NCI-H774 (cell line): ENCODE measurements around the gene MAN2A1.

Source experiments
- DNase-seq: peaks from one replicate; lab custom pipeline; 2025; lab: John Stamatoyannopoulos, UW

MAN2A1 gene

DNA sequence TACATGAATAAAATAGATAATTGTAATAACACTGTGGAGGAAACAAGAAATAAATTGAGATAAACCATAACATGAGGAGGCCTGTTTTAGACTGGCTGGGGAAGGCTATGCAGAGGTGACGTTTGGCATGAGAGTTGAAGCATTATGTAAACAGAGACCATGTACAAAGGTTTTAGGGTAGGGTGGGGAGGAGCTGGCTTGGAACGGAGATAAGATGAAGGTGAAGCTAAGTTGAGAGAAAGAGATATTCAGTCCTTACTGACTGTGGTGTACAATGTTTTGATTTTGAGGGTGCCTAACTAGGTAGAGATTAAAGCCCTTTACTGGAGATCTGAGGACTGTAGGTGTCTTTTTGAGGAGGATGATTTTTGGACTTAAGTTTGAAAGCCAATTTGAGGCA lies 17.8 kb downstream of the MAN2A1 start:
- DNase-seq = no peak

DNA sequence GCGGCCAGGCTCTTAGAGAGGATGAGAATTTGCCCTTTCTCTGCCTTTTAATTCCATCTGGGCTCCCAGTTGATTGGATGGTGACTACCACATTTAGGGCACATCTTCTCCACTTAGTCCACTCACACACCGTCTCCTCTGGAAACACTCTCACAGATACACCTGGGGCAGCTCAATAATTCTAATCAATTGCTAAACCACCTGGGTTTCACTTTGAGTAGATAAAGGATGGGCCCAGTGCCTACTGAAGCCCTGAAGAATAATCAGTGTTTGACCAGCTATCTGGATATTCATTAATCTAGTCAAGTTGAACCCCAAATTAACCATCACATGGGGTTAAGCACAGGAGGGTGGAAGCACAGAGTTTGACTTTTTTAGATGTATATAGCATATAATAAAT lies 19.1 kb downstream of the MAN2A1 start:
- no peak for DNase-seq

DNA sequence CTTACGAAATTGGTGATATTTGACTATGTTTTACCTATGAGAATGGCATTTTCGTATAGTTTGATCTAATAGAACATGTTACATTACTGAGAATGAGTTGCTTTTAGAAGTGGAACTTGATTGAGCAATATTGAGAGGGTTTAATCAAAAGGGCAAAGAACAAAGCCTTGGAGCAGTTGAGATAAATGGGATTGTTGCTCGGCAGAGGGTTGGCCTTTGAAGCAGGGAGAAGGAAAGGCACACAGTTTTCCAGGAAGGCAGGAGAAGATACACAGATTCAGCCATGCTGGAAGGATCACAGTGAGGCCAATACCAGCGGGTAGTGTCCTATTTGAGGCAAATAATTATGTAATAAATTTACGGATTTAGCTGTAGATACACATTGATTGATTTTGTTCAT lies 19.5 kb downstream of the MAN2A1 start:
- DNase-seq = no peak

DNA sequence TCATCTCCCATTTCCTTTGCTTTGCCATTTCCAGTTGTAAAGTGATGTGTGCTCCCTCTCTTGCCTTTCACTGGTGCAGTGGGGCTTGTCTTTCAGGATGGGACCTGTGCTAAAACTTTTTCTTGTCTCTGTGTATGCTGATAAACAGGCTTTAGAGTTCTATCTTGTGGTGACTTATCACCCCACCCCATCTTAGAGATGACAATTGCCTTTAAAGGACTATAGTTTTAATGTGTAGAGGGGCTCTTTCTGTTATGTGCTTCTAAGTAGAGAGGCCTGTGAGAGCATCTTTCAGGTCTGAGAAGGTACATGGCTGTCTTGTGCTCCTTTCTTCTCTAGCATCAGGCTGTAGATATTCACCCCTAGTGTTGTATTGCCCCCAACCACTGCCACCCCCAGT lies 21.9 kb downstream of the MAN2A1 start:
- no peak for DNase-seq

DNA sequence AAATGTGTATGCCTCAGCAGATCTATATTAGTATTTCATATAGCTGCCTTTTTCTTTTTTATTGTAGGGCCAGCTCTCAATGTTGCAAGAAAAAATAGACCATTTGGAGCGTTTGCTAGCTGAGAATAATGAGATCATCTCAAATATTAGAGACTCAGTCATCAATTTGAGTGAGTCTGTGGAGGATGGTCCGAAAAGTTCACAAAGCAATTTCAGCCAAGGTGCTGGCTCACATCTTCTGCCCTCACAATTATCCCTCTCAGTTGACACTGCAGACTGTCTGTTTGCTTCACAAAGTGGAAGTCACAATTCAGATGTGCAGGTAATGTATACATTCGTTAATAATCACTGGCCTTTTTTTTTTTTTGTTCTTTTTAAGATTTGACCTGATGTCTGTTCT lies 23.7 kb downstream of the MAN2A1 start:
- no peak for DNase-seq

DNA sequence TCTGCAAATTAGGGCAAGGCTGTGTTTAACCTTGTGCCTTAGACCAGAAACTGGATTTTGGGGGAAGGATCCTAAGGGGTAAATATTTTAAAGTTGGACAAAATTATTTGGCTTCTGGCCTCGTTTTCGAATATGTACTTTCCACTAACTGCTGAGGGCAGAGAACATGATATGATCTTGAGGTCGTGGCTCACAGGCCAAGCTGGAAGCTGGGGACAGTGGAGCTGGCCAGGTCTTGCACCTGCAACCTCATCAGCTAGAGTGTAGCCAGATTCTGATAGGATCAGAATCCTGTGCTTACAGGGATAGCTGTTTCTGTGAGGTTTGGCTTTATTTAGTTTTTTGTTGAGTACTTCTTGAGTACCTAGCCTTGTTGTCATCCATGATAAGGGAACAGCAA lies 24.9 kb downstream of the MAN2A1 start:
- no peak for DNase-seq

DNA sequence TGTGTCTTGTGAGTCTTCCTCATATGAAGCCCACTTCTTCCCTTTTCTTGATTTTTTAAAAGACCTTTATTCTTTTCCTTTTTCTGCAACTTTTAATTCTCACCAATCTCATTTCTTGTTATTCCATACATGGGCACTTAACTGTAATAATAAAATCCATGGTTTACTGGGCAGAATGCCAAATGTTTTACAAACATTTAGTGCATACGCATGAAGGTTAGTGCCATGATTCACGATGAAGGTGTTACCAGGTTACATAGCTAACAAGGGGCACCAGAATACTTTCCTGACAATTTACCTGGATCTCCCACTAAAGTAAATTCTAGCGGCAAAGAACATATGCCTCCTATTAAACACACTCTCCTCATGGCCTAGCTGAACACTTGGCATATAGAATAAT lies 28.5 kb downstream of the MAN2A1 start:
- DNase-seq = no peak

DNA sequence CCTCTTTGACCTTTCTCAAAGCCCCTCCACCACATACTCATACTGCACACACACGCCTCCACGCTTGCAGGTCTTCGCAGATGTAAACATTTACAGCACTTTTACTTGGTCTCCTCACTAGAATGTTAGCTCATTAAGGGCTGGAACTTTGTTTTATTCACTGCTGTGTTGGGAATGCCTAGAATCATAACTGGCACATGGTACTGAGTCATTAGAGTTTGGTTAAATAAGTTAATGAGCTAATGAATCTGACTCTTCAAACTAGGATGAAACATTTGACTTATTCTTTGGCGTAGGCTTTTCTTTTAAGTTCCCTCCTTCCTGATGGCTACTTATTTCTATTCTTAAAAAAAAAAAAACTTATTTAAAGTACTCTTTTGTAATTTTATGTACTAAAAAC lies 28.9 kb downstream of the MAN2A1 start:
- DNase-seq = no peak

DNA sequence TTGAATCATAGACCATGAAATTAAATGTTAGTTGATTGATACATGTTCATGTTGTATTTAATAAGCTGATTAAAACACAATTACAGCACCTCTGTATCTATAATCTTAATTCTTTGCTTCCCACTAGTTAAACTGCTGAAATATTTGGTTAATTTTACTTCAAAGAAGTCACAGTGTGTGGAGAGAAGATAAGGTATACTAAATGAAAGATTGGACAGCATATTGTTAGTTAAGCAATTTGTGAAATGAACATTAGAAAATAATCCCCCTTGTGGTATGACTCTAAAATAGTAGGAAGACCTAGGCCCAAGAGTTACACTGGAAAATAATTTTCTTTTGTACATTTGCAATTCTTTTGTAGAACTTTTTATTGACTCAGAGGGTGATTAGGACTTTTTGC lies 30.3 kb downstream of the MAN2A1 start:
- no peak for DNase-seq

DNA sequence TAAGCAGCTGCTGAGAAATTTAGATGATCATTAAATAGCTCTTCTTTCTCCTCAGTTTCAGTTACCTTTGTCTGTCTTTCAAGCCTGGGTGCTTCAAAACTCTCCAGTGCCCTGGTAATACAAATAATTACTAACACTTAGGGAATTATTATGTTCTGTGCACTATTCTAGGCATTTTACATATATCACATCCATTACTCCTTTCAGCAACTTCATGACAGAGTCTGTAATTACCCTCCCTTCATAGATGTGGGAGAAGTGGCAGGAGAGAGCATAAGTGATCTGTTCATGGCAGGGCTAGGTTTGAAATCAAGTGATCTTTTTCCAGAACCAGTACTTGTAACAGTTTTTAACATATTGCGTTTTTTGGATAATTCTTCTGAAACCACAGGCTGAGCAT lies 32.0 kb downstream of the MAN2A1 start:
- no peak for DNase-seq

DNA sequence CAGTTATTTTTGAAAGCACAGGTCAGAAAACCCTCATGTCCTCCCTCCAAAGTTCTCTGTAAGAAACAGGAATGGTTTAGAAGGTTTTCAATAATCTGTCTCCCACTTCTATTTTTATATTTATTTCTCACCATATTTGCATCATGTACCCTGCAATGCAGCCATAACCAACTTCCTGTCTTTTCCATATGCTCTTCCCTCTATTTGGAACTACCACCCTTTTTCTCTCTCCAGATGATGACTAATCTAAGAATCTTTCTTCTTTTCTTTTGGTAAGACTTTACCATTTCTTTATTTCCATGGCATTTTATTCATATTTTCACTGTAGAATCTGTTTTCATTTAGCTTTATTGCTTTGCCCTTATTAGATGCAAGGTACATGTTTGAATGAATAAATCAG lies 33.9 kb downstream of the MAN2A1 start:
- no peak for DNase-seq

DNA sequence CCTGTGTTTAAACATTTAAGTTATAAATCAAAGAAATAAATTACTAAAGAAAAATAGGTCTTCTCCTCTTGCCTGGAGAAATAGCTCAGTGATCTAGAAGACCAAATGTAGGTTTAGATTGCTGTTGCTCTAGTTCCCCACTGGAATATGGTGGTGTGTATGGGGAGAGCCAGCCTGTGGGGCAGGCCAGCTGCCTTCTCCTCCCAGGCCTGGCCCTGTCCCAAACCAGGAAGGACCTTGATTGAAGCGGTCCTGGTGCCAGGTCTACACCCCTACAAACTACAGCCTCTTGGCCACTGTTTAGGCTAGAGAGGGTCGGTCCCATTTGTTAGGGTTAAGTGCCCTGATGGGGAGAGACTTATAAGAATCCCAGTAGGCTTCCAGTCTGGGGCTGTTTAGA lies 35.4 kb downstream of the MAN2A1 start:
- DNase-seq = no peak

DNA sequence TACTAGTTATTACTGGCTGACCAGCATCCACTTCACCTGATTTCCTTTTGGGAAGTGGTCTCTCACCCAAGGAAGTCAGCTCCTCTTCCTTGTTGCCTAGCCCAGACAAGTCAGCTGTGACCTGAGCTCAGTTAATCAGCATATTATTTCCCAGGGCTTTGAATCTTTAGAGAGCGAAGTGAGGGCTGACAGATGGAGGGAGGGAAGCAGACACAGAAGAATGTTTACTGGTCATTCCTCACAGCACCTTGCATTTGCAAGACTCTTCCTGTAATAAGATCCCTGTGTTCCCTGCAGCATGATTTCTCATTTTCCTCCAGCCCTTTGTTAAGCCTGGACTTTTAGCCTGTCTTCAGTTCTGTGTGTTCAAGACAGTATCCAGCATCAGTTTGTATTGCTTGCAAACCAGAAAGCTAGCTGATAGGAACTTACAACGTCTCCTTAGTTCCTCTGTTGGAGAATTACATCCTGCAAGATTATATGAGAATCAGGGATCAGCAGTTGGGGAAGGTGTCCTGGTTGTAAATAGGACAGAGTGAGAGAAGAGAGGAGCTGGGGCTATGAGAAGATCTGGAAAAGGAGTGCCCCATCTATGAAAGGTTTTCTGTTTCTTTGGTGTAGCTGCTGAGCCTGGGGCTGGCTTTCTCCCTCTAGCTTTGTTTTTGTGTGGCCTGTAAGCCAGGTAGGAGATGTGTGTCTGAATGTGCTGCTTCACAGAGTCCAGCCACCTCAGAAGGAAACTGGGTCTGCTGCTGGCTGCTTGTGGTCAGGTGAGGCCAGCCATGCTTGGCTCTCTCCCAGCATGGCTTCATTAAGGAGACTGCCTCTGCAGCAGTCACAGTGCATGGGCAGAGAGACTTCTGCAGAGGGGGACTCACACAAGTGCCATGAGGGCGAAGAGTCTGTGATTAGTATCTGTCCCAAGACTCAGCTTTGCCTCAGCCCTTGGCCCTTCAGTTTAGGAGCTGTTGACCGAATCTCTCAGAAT lies 50.3 kb downstream of the MAN2A1 start:
- no peak for DNase-seq

DNA sequence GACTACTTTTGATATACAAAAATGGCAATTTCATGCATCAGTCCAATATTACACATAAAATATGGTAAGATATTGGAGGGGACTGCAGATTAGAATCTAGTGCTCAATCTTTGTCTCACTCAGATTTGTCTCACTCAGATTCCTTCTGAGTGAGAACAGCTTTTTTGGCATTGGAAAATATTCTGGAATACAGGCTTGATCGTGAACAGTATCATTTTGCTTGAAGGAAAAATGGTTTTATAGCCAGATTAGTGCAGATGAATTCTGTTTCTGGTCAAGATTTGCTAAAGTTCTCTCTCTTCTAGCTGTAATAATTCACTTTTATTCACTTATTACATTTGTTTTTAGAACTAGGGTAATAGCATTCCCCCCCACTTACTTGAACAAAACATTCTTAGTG lies 51.2 kb downstream of the MAN2A1 start:
- DNase-seq = no peak

DNA sequence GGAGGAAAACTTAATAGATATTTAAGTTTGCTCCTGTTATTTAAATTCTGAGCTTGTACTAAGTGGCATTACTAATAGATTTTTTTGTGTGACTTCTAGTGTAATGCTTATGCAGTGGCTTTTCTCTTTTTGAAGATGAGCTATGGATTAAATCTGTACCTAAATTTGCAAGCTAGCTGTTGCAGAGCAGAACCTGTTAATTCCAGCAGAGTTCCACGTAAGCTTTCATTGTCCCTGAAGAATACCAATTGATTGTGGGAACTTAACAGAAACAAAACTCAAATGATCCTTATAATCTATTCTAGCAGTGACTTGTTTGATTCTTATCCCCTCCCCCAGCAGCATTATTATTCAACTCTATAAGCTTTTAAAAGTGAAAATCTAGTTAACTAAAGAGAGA lies 51.7 kb downstream of the MAN2A1 start:
- DNase-seq = no peak

DNA sequence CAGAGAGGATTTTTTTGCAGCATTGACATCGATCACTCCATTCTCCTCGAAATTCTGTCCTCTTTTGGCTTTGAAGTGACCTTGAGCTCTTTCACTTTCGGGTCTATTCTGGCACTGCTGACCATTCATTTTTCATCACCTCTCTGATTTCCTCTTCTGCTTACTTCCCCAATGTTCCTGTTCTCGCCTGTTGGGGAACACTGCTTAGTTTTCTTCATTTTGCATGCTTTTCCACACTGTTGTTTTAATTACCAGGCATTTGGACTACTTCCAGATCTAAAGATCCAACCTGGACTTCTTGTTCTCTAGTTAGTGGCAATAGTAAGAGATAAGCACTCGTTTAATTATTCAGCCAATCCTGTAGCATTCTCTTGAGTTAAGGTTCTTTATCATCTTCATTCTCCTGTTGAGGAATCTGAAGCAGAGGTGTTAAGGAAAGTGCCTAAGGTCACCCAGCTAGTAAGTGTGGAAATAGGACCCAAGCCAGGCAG lies 53.4 kb downstream of the MAN2A1 start:
- DNase-seq = no peak

DNA sequence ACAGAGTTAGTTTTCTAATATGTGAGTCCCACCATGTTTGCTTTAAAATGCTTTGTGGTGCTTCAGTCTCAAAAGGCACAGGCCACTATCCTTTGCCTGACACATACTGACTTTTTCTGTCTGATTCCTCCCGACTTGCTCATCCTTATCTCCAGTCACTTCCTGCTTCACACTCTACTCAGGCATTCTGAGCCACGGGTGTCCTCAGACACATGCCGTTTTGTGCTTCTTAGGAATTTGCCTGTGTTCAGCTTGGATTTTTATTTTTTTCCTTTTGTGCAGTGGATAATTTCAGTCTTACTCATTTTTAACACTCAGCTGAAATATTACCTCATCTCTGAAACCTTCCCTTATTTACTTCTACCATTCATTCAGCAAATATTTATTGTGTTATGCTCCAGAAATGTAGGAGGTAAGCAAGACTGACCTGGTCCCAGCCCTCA lies 54.1 kb downstream of the MAN2A1 start:
- no peak for DNase-seq

DNA sequence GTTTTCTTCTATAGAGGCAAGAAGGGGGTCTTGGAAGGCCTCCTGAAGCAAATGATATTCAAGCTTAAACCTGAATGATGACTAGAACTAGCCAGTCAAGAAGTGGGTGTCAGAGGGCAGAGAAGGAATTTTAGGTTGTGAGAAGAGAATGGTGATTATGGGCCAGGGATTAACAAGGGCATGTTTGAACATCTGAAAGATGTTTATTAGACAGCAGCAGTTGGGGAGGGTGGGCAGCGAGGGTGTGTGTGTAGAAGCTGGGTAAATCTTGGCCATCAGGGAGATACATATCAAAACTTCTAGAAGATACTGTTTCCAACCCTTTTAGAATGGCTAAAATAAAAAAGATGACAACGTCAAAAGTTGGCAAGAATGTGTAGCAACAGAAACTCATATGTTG lies 54.5 kb downstream of the MAN2A1 start:
- DNase-seq = no peak

DNA sequence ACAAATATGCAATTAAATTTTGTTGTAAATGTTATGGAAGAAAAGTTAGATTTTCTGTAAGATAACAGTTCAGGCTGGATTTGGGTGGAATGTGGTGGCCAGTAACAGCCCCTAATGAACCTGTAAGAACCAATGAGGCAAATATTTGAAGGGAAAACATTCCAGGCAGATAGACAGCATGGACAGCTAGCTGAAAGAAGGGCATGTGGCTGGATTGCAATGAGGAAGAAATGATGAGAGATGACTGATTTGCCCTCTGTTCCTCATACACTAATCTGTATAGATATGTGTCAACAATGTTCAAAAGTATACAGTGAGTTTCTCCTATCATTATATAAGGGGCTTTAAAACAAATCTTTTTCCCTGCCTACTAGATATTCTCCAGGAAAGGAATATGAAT lies 58.8 kb downstream of the MAN2A1 start:
- no peak for DNase-seq

DNA sequence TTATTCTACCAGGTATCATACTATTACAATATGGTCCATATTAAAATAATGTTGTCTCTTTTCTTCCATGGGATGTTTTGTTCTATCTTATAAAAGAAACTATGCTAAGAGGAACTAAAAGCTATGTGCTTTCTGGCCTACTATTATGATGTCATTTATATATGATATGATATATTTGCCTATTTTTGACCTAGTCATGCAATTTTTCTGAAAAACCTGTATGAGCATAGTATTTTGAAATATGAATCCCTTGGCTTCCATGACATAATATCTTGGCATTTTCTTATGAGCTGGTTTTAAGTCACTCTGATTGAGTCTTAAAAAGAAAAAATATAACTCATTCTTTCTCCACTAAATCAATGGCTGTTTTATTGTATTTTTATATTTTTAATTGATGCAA lies 60.7 kb downstream of the MAN2A1 start:
- DNase-seq = no peak

DNA sequence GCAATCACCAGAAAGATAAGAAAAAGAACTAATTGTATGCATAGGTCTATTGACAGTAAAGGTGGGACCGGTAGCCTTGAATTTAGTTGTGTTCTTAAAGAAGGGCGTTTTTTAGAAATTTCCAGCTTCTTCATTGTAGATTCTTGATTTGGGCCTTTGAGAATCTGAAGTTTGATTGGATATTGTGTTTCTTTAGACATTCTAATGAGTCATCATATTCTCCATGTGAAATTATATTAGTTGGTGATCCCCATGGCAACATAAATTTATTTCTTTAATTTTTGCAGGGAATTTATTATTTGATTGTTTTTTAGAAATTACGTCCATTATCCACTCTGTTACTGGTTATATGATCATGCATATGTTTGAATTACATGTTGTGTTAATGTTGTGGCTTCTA lies 63.6 kb downstream of the MAN2A1 start:
- DNase-seq = no peak

DNA sequence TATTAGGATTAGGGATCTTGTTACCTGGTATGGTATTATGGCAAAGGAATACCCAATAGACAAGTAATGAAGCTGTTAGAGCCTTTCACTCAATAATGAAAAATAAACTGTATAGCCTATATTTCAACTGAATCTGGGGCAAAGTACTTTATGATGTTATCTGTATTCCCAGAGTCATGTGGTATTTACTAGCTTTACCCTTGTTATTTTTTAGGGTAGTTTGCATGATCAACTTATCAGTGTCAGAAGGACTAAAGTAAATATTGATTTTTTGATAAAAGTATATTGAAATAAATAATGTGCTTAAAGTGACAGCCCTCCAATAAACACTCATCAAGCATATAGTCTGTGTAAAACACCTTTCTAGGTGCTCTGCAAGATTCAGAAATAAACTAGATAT lies 64.6 kb downstream of the MAN2A1 start:
- no peak for DNase-seq

DNA sequence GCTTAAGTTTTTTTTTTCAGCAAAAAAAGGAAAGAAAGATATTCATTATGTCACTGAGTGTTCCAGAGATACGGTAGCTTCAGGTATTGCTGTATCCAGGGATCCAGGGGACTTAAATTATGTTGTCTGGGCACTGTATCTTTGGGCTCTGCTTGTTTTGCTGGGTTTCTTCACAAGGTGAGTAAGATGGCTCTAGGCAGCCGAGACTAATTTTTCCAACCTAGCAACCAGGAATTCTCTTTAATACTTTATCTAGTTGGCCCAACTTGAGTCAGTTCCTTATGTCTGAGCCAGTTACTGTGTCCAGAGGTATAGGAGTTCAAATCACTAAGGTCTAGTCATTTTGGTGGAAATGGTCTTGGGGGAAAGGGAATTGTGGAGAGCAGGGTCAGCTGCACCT lies 66.0 kb downstream of the MAN2A1 start:
- no peak for DNase-seq
